Subcutaneous abdominal adipose tissue (tissue), 5 donors: ENCODE measurements around the gene MRPL14.

Experiments used
- H3K27ac ChIP-seq: one replicate; pipeline ENCODE4 v1.7.0; 2013; ENCODE audit warnings: low read depth, mild to moderate bottlenecking, inconsistent platforms, low read length, moderate library complexity
- H3K27me3 ChIP-seq, 5 donors: one replicate each; pipeline ENCODE4 v1.7.0; 2013; ENCODE audit warnings: low read length in 5 of 5, inconsistent platforms in 1 of 5; ENCODE audit not compliant: control insufficient read depth in 5 of 5, insufficient read depth in 4 of 5
- H3K36me3 ChIP-seq, 5 donors: one replicate each; pipeline ENCODE4 v1.7.0; 2013; ENCODE audit warnings: low read length in 5 of 5; ENCODE audit not compliant: control insufficient read depth in 5 of 5, insufficient read depth in 5 of 5
- H3K4me1 ChIP-seq, 5 donors: one replicate each; pipeline ENCODE4 v1.7.0; 2013; ENCODE audit warnings: low read length in 5 of 5, mild to moderate bottlenecking in 3 of 5, moderate library complexity in 1 of 5; ENCODE audit not compliant: control insufficient read depth in 5 of 5, insufficient read depth in 5 of 5
- H3K4me3 ChIP-seq, 5 donors: one replicate each; pipeline ENCODE4 v1.7.0; 2013; ENCODE audit warnings: low read length in 5 of 5, low read depth in 1 of 5
- H3K9ac ChIP-seq, 5 donors: one replicate each; pipeline ENCODE4 v1.7.0; 2013; ENCODE audit warnings: low read length in 5 of 5, mild to moderate bottlenecking in 4 of 5, moderate library complexity in 3 of 5
- H3K9me3 ChIP-seq, 5 donors: one replicate each; pipeline ENCODE4 v1.7.0; 2013; ENCODE audit warnings: low read length in 5 of 5; ENCODE audit not compliant: control insufficient read depth in 5 of 5
- donor health status: healthy.
- donor health status: healthy.
- donor health status: healthy.
- donor health status: healthy.
- donor health status: healthy.

The MRPL14 gene

DNA sequence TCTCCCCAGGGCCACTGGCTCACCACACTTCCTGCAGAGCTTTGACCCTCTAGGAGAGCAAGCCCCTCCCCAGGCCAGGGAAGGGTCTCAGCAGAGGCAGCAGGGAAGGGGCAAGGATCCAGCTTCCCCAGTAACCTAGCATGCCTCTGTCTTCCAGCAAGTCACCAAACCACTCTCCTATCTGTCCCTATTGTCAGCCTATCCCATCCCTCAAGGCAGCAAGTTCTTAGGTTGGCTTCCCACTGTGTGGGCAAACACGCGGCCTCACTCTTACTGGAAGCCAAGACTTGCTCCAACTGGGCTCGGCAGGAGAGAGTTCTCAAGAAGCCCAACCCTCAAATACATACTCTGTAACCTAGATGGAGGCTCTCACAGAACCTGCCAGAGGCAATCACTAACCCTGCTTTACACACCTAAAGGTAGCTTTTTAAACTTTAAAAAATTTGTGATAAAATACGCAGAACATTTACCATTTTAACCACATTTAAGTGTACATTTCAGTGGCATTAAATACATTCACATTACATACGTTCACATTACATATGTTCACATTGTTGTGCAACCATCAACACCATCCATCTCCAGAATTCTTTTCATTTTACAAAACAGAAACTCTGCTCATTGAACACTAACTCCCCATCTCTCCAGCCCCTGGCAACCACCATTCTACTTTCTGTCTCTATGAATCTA is 58.5 kb downstream of the MRPL14 start:
- peaks cover 4 to 32% (median 16%) of the 10 kb centered on the region in 5 donors for H3K4me1 ChIP-seq
- H3K27me3 ChIP-seq: peaks cover 0 to 2% (median 0%) of the 10 kb centered on the region in 5 donors
- no peak overlapping the region for H3K9ac ChIP-seq
- no peak overlapping the region for H3K4me3 ChIP-seq
- H3K36me3 ChIP-seq: no peaks in the 10 kb centered on the region
- H3K27ac ChIP-seq: no peak overlapping the region
- no peaks in the 10 kb centered on the region for H3K9me3 ChIP-seq

- Histone ChIP-seq H3K36me3 (no peaks in the 10 kb centered on the region), H3K4me3 (no peak overlapping the region), H3K9ac (no peak overlapping the region), H3K9me3 (no peaks in the 10 kb centered on the region), H3K27me3 (peaks cover 0 to 2% (median 0%) of the 10 kb centered on the region in 5 donors), H3K27ac (no peak overlapping the region), H3K4me1 (peaks cover 0 to 23% (median 7%) of the 10 kb centered on the region in 5 donors)
Observed at GRCh38 chr6:44067173-44068139, 59.8 kb downstream of the MRPL14 start.

- Histone ChIP-seq H3K9ac (no peak overlapping the region), H3K4me1 (peaks cover 3 to 29% (median 10%) of the 10 kb centered on the region in 5 donors), H3K27ac (no peak overlapping the region), H3K9me3 (no peaks in the 10 kb centered on the region), H3K27me3 (peaks cover 0 to 2% (median 0%) of the 10 kb centered on the region in 5 donors), H3K4me3 (no peak overlapping the region), H3K36me3 (no peaks in the 10 kb centered on the region)
Observed at GRCh38 chr6:44066394-44067172, 60.7 kb downstream of the MRPL14 start.

GRCh38 chr6:44065443-44066140 is 61.7 kb downstream of the MRPL14 start:
- peaks cover 3 to 34% (median 10%) of the 10 kb centered on the region in 5 donors for H3K4me1 ChIP-seq
- no peaks in the 10 kb centered on the region for H3K36me3 ChIP-seq
- no peak overlapping the region for H3K4me3 ChIP-seq
- H3K9me3 ChIP-seq: no peaks in the 10 kb centered on the region
- H3K27me3 ChIP-seq: peaks cover 0 to 2% (median 0%) of the 10 kb centered on the region in 5 donors
- H3K9ac ChIP-seq: no peak overlapping the region
- no peak overlapping the region for H3K27ac ChIP-seq

DNA sequence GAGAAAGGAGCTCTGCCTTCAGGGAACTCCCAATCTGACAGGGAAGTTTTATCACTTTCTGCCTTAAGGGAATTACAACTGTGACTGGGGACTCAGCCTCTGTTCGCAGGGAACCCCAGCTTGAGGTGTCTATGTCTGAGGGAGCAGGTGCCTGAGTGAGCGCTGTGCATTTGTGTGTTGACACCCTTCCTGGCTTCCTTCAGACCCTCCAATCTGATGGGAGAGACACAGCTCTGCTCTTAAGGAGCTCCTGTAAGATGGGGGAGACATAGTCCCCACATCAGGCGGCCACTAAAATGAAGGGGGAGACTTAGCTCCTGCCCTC is 62.3 kb downstream of the MRPL14 start:
- Histone ChIP-seq H3K4me3 (no peak overlapping the region), H3K27me3 (peaks cover 0 to 2% (median 0%) of the 10 kb centered on the region in 5 donors), H3K27ac (no peak overlapping the region), H3K4me1 (peaks cover 3 to 34% (median 10%) of the 10 kb centered on the region in 5 donors), H3K9me3 (no peaks in the 10 kb centered on the region), H3K9ac (no peak overlapping the region), H3K36me3 (no peaks in the 10 kb centered on the region)

DNA sequence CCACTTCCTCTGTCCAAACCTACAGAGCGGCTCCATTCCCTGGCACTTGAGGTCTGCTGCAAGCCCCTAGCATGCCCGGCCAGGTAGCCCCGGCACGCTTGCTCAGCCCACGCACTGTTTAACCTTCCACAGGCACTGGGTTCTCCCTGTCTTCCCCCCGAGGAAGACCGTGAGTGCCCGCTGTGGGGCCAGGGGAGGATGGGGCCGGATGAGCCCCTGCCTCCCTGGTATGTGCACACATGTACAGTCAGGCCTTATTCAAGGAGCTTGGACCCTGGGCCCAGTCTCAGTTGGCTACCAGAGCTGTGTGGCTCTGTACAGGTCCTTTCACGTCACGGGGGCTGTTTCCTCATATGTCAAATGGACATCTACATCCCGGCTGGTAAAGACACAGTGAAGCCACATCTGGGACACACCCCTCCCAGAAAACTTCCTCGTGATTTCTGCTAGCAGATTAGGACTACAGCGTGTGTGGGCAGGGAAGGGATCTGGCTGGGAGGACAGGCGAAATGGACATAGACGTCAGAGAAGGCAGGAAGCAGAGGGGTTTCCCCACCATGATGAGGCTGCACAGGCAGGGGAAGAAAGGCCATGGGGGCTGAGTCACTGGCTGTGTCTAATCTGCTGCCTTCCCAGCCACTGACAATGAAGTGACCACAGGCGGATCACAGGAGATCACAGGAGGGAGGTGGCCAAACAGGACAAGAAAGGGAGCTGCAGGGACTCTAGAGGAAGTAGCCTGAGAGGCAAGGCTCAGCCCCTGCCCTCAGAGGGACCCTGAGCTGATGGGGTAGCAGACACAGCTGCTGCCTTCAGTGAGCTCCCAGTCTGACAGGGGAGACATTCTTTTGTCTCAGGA is 62.9 kb downstream of the MRPL14 start:
- Histone ChIP-seq H3K4me1 (peaks cover 4 to 39% (median 16%) of the 10 kb centered on the region in 5 donors), H3K9ac (no peak overlapping the region), H3K4me3 (no peak overlapping the region), H3K9me3 (no peaks in the 10 kb centered on the region), H3K27me3 (peaks cover 0 to 2% (median 0%) of the 10 kb centered on the region in 5 donors), H3K27ac (no peak overlapping the region), H3K36me3 (no peaks in the 10 kb centered on the region)

- H3K9ac ChIP-seq: no peak overlapping the region
- peaks cover 0 to 2% (median 0%) of the 10 kb centered on the region in 5 donors for H3K27me3 ChIP-seq
- H3K27ac ChIP-seq: no peak overlapping the region
- peaks cover 11 to 46% (median 23%) of the 10 kb centered on the region in 5 donors for H3K4me1 ChIP-seq
- no peak overlapping the region for H3K4me3 ChIP-seq
- H3K36me3 ChIP-seq: no peaks in the 10 kb centered on the region
- no peaks in the 10 kb centered on the region for H3K9me3 ChIP-seq
Observed at GRCh38 chr6:44063561-44064059, 63.6 kb downstream of the MRPL14 start.
